ENCODE results near the gene RNF44.

Gene RNF44

DNA sequence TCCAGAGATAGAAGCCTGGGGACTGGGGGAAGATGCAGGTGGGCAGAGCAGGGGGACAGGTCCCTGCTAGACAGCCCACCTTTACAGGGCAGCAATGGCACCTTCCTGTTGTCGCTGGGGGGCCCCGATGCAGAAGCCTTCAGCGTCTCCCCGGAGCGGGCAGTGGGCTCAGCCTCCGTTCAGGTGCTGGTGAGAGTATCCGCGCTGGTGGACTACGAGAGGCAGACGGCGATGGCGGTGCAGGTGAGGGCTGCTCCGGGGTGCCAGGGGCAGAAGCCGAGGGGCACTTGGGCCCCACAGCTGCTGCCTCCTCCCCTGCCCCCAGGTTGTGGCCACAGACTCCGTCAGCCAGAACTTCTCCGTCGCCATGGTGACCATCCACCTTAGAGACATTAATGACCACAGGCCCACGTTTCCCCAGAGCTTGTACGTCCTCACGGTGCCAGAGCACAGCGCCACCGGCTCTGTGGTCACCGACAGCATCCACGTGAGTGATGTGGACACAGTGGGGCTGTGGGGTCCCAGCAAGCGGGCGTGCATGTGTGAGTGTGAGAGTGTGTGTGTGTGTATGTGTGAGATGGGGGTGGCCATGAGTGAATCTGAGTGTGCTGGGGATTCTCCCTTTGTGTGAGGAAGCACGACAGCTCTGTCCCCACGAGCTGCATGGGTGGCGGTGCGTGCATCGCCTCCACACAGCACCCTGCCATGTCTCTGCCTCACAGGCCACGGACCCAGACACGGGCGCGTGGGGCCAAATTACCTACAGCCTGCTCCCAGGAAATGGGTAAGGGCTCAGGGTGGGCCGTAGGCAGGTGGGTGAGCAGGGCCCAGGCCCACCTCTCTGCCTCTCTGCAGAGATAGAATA is 40.3 kb upstream of the RNF44 start:
- H3K4me3 ChIP-seq (ENCODE audit: low read depth, low read length), result no peak overlapping the region
- TF ChIP-seq CTCF (IDR thresholded peaks at IDR 0.05; ENCODE audit: insufficient read depth, low read length, missing control alignments), result no peak
- ChIA-PET POLR2A (no interaction called here), CTCF (interaction anchor here (1.0 to 1.9 kb wide), 6 partner anchors 10 to 161 kb away, joined by 3 to 7 read pairs (median 4); partner anchors contain the start of genes CLTB and TSPAN17)
- DNase-seq (ENCODE audit: low read depth, low spot score), result no peak

GRCh38 chr5:176575488-176576422 is 38.6 kb upstream of the RNF44 start:
- ChIA-PET CTCF (interaction anchor here (0.6 to 6.9 kb wide), 4 partner anchors 10 to 159 kb away, joined by 3 to 66 read pairs (median 24); partner anchors contain the start of gene CLTB), POLR2A (no interaction called here)
- TF ChIP-seq CTCF (IDR thresholded peaks at IDR 0.05; ENCODE audit: insufficient read depth, low read length, missing control alignments), result no peak
- H3K4me3 ChIP-seq (ENCODE audit: low read depth, low read length), result no peak overlapping the region
- no peak for DNase-seq (ENCODE audit: low read depth, low spot score)

DNA sequence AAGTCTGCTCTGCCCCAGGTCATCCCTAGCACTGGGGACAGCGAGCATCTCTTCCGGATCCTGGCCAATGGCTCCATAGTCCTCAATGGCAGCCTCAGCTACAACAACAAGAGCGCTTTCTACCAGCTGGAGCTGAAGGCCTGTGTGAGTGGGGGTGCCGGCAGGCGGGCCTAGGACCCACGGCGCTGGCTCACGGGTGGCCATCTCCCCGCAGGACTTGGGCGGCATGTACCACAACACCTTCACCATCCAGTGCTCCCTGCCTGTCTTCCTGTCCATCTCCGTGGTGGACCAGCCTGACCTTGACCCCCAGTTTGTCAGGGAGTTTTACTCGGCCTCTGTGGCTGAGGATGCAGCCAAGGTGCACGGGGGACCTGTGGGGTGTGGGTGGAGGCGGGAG is 37.9 kb upstream of the RNF44 start:
- ChIA-PET POLR2A (no interaction called here), CTCF (interaction anchor here (0.7 to 6.9 kb wide), 9 partner anchors 10 to 159 kb away, joined by 3 to 66 read pairs (median 12); partner anchors contain the start of genes CLTB, RNF44 and TSPAN17)
- H3K4me3 ChIP-seq (ENCODE audit: low read depth, low read length), result no peak overlapping the region
- no peak for TF ChIP-seq CTCF (IDR thresholded peaks at IDR 0.05; ENCODE audit: insufficient read depth, low read length, missing control alignments)
- DNase-seq (ENCODE audit: low read depth, low spot score), result no peak

GRCh38 chr5:176574297-176574591 is 37.0 kb upstream of the RNF44 start:
- no peak for DNase-seq (ENCODE audit: low read depth, low spot score)
- H3K4me3 ChIP-seq (ENCODE audit: low read depth, low read length), result no peak overlapping the region
- ChIA-PET POLR2A (no interaction called here), CTCF (interaction anchor here (0.9 to 6.9 kb wide), 23 partner anchors 9 to 158 kb away, joined by 3 to 66 read pairs (median 7); partner anchors contain the start of genes CLTB, EIF4E1B, RNF44 and SNCB)
- TF ChIP-seq CTCF (IDR thresholded peaks at IDR 0.05; ENCODE audit: insufficient read depth, low read length, missing control alignments), result no peak

- H3K4me3 ChIP-seq (ENCODE audit: low read depth, low read length), result no peak overlapping the region
- ChIA-PET POLR2A (no interaction called here), CTCF (interaction anchor here (0.6 to 6.9 kb wide), 42 partner anchors 8 to 538 kb away, joined by 3 to 66 read pairs (median 4); partner anchors contain the start of genes CDHR2, CLTB, EIF4E1B and RNF44)
- peak; percentile 88 for TF ChIP-seq CTCF (IDR thresholded peaks at IDR 0.05; ENCODE audit: insufficient read depth, low read length, missing control alignments)
- DNase-seq (ENCODE audit: low read depth, low spot score), result no peak
Measured at GRCh38 chr5:176573564-176574296, 36.5 kb upstream of the RNF44 start.

All from AG04449 (cell line).